Aorta (tissue), 5 donors: ENCODE data around the gene NRCAM. TPM values are rescaled to one million over a fixed set of nuclear protein-coding genes. Genes with fewer than 3 reads are reported as not detected.
"Not testable (repeated sequence)": the region's sequence is repeated elsewhere in the genome, so short reads cannot be mapped to it uniquely, and the experiment has no call there.

Experiments used
- ATAC-seq: fragments of 200-7000 bp; cut with Tn5 transposase; one replicate; pipeline ENCODE4 v1.9.1; 2022; ENCODE audit warnings: moderate library complexity; ENCODE audit not compliant: low FRiP score
- DNase-seq, 2 donors: peaks; one replicate each; pipeline ENCODE4 v3.0.0-alpha.2; 2020
- H3K27ac ChIP-seq, 2 donors: one replicate each; pipeline ENCODE4 v1.5.1; 2013; ENCODE audit warnings: low read length in 2 of 2, mild to moderate bottlenecking in 2 of 2, moderate library complexity in 2 of 2, control low read depth in 1 of 2, inconsistent platforms in 1 of 2, low read depth in 1 of 2
- H3K27me3 ChIP-seq, 2 donors: one replicate each; pipeline ENCODE4 v1.6.1; 2013; ENCODE audit warnings: control low read depth in 1 of 2, low read length in 1 of 2, mild to moderate bottlenecking in 1 of 2, moderate library complexity in 1 of 2; ENCODE audit not compliant: insufficient read depth in 2 of 2, control insufficient read depth in 1 of 2
- H3K36me3 ChIP-seq, 2 donors: one replicate each; pipeline ENCODE4 v1.6.1; 2013; ENCODE audit warnings: control low read depth in 1 of 2, low read length in 1 of 2, mild to moderate bottlenecking in 1 of 2; ENCODE audit not compliant: insufficient read depth in 2 of 2, control insufficient read depth in 1 of 2
- H3K4me1 ChIP-seq, 2 donors: one replicate each; pipeline ENCODE4 v1.6.1; 2013; ENCODE audit warnings: low read length in 2 of 2, control low read depth in 1 of 2, mild to moderate bottlenecking in 1 of 2, moderate library complexity in 1 of 2; ENCODE audit not compliant: insufficient read depth in 2 of 2, control insufficient read depth in 1 of 2
- H3K4me3 ChIP-seq, 2 donors: one replicate each; pipeline ENCODE4 v1.5.1; 2013; ENCODE audit warnings: low read length in 2 of 2, control low read depth in 1 of 2, mild to moderate bottlenecking in 1 of 2
- H3K9me3 ChIP-seq: one replicate; pipeline ENCODE4 v1.6.1; 2013; ENCODE audit warnings: mild to moderate bottlenecking, low read length; ENCODE audit not compliant: control insufficient read depth
- WGBS, 2 donors: extraction: QIAGEN DNeasy Blood & Tissue Kit; methylation state at CpG; one replicate each; pipeline ENCODE4 v1.1.7; 2013; 5-methylcytosine and 5-hydroxymethylcytosine counted together
- intact Hi-C, 2 donors: fragments of 100-400 bp; cut with DNase I; formaldehyde crosslinking; loops; one replicate each; pipeline versions ENCODE4 v1.14.2 to v1.15.0; 2022
- long read RNA-seq, 2 donors: library from polyadenylated mRNA; unstranded; transcript quantifications; one replicate each; pipeline ENCODE4 v2.0.0, GENCODE V29; 2020 to 2021
- polyA plus RNA-seq, 2 donors: library from polyadenylated mRNA; stranded (reverse); fragments of 200-250 nt; gene quantifications; one replicate each; pipeline ENCODE4 v1.2.3, GENCODE V29; 2013
- total RNA-seq, 2 donors: library from RNA; stranded (reverse); fragmentation: NEBNext Ultra II Directional; extraction: Animal tissue kit (Norgen Biotek cat#: 25700); gene quantifications; one replicate each; pipeline ENCODE4 v1.2.1, GENCODE V29; 2021
- donor health status: healthy with polysubstance abuse.
- donor health status: Bipolar disorder and iron deficiency.
- donor health status: DM: no; HTN: no; CAD: no.
- donor health status: DM: no; HTN: no; CAD: no.
- donor health status: DM: yes; HTN: yes; CAD: no.

The NRCAM gene
- total RNA-seq = 1 to 10 TPM in 1 of 2 donors, under 1 TPM in 1; 0.93 to 1.8 TPM
- polyA plus RNA-seq = under 1 TPM; under 0.01 to 0.59 TPM
- long read RNA-seq, donor 1 = 0 reads
- long read RNA-seq, donor 2, partial matches to known transcripts = 1 of 1 reads
- long read RNA-seq, donor 2, other reads (novel, unspliced or antisense) = 0 of 1 reads

DNA sequence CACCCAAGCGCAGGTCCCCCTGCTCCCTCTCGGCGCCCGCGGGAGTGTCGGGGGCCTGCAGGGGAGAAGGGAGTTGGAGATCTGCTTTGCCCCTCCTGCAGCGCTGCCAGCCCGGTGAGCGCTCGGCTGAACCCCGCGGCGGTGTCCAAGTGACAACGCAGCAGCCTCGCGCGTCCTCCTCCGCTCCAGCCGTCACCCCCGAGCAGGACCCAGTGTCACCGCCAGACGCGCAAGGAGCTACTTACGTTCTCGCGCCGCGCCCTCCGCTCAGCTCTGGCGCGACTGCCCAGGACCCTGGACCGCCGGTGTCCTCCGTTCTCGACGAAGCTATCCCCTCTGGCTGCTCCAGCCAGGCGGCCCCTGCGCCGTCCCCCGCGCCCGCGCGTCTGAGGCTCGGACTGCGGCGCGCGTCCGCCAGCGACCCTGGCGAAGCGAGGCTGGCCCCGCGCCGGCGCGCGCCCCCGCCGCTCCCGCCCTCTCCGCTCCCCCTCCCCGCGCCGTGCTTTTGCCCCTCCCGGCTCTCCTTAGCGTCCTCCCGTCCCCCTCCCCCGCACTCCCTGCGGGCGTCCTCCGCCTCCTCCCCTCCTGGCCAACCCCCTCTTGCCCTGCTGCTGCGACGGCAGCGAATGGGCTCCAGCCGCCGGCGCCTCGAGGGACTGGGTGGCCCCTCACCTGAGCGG lies at the start of gene NRCAM:
NRCAM (minus strand) TSS at position 439 of the 680 bp plus-strand sequence. CDS start 216,372 bp downstream, outside the sequence.
- Histone ChIP-seq H3K4me3 (peak within 1 kb of the TSS; percentile 32 to 68), H3K27me3 (no peaks in the 10 kb centered on the region), H3K27ac (no peak within 1 kb of the TSS), H3K36me3 (no peaks in the 10 kb centered on the region), H3K4me1 (no peaks in the 10 kb centered on the region), H3K9me3 (no peaks in the 10 kb centered on the region)
- 0 to 1% methylated on average over 46 to 81 of the region's 81 CpGs for WGBS, 2 donors
- DNase-seq (peak; percentile 44 to 75), ATAC-seq (no peak)
- intact Hi-C loops = loop anchor here in 1 of 2 donors (10.0 kb wide), 1 partner anchor 49 kb away; no protein-coding TSS in a partner anchor

DNA sequence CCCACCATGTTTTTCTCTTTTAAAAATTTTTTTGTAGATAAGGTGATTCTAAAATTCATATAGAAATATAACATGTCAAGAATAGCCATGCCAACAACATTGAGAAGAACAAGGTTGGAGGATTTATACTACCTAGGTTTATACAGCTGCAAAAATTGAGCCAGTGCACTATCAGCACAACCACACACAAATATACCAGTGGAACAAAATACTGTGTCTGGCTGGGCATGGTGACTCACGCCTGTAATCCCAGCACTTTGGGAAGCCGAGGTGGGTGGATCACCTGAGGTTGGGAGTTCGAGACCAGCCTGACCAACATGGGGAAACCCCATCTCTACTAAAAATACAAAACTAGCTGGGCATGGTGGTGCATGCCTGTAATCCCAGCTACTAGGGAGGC lies 48.3 kb upstream of the NRCAM start:
- H3K27me3 ChIP-seq, H3K4me3 ChIP-seq, DNase-seq, H3K4me1 ChIP-seq, H3K9me3 ChIP-seq, H3K36me3 ChIP-seq, ATAC-seq, H3K27ac ChIP-seq: not testable (repeated sequence)
- WGBS, 2 donors = 98 to 99% methylated on average over 3 of the region's 3 CpGs
- intact Hi-C loops = loop anchor here in 1 of 2 donors (10.0 kb wide), 1 partner anchor 50 kb away; the partner anchor contains the start of gene NRCAM

DNA sequence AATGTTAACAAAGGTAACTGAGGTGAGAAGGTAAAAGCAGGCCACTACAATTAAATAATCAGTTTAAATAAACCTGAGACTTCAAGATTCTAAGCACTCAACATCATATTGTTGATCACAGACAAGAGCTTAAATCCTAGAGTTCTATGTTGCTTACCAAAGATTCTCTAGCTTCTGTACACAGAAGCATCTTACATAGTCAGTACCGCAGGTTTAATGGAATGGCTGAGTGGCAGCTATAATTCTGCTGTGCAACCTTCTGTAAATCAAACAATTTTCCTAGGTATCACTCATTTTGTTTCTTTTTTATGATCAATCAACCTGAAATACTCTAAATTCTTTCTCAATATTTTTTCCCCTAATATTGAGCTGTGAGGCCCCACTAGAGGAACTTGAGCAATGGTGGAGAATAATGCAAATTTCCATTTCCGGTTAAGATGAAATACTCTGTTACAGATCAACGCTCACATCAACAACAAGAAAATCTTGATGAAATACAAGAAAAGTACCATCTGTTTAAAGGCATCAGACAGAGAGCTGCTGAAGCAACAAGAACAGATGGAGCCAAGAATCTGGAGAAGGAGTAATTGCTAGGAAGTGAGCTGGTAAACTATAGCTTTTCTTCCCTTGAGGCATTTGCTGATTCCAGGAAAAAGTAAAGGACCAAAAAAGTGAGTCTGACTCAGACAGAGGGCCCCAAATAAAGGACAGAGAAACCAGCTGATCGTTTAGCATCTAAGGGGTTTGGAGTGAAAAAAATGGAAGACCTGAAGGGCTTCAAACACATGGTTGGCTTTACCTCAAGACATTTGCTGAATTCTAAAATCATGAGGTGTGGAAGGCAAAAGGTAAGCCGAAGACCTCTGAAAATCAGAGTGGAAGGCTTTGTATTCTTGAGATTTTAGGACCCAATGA lies 47.1 kb upstream of the NRCAM start:
- Histone ChIP-seq H3K27me3 (no peaks in the 10 kb centered on the region), H3K36me3 (no peaks in the 10 kb centered on the region), H3K9me3 (no peaks in the 10 kb centered on the region), H3K27ac (no peak overlapping the region), H3K4me3 (no peak overlapping the region), H3K4me1 (no peaks in the 10 kb centered on the region)
- intact Hi-C loops = loop anchor here in 1 of 2 donors (10.0 kb wide), 1 partner anchor 49 kb away; the partner anchor contains the start of gene NRCAM
- DNase-seq (no peak), ATAC-seq (no peak)
- WGBS, 2 donors = 81 to 82% methylated on average over 5 of the region's 5 CpGs

DNA sequence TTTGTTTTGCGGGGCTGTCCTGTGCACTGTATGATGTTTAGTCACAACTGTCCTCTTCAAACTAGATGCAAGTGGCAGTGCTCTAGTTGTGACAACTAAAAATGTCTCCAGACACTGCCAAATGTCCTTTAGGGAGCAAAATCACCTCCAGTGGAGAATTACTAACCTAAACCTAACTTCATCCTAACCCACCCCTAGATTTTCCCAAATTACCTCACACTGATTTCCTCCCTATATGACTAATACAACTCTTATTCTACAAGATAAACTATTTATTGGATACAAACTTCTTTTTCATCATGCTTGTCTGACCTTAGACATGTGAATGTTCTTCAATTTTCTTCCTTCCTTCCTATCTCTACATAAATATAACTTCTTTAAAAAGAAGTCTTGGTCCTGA lies 43.3 kb upstream of the NRCAM start:
- H3K36me3 ChIP-seq = no peaks in the 10 kb centered on the region
- H3K9me3 ChIP-seq = no peaks in the 10 kb centered on the region
- H3K4me3 ChIP-seq = no peak overlapping the region
- H3K27ac ChIP-seq = no peak overlapping the region
- H3K27me3 ChIP-seq = no peaks in the 10 kb centered on the region
- WGBS, 2 donors = 61 to 80% methylated on average over 1 of the region's 1 CpG
- intact Hi-C loops = loop anchor here in 1 of 2 donors (5.0 kb wide), 1 partner anchor 317 kb away; no protein-coding TSS in a partner anchor
- no peaks in the 10 kb centered on the region for H3K4me1 ChIP-seq
- ATAC-seq (no peak), DNase-seq (no peak)

DNA sequence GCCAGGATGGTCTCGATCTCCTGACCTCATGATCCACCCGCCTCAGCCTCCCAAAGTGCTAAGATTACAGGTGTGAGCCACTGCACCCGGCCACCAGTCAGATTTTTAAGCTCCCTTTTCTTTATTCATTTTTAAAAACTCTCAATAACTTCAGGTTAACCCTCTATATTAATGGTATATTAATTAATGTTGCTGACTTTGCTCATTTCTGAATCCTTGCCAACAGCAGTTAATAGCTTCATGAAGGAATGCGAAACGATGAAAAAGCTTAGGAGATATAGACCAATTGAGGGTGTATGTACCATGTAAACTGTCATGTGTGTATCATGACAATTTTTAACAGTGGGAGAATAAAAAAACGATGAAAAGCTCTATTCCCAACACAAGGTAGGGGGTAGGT lies 42.2 kb upstream of the NRCAM start:
- Histone ChIP-seq H3K9me3 (no peaks in the 10 kb centered on the region), H3K27ac (no peak overlapping the region), H3K4me1 (no peaks in the 10 kb centered on the region), H3K36me3 (no peaks in the 10 kb centered on the region), H3K4me3 (no peak overlapping the region), H3K27me3 (no peaks in the 10 kb centered on the region)
- DNase-seq (no peak), ATAC-seq (no peak)
- intact Hi-C loops = loop anchor here in 1 of 2 donors (5.0 kb wide), 1 partner anchor 316 kb away; no protein-coding TSS in a partner anchor
- 84 to 92% methylated on average over 6 of the region's 6 CpGs for WGBS, 2 donors

DNA sequence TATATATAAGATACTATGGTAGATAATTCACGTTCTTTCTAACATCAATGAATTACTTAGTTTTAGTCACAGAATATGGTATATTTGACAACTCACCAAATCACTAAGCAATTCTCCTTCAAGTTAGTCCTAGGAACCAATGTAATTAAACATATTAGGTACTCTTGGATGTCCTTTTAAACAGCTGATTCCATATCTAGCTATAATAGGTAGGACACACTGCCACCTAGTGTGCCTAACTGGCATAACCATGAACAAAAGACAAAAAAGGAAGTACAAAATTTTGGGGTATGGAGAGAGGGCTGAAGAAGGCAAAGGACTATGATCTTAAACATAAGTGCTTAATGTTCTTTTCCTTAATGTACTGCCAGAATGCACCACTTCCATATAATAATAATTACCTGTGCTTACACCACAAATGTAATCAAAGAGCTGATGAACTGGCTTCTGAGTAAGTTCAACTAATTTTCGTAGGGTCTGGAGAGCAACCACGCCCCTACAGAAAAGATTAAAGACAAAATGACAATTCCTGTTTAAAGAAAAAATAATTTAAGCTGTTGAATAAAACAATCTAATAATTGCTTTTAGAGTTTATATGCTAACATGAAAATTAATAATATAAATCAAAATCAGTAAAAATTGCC lies 41.0 kb upstream of the NRCAM start:
- Histone ChIP-seq H3K4me3 (no peak overlapping the region), H3K4me1 (no peaks in the 10 kb centered on the region), H3K27ac (no peak overlapping the region), H3K27me3 (no peaks in the 10 kb centered on the region), H3K9me3 (no peaks in the 10 kb centered on the region), H3K36me3 (no peaks in the 10 kb centered on the region)
- ATAC-seq (no peak), DNase-seq (no peak)
- WGBS, 2 donors = 83 to 87% methylated on average over 3 of the region's 3 CpGs
- intact Hi-C loops = loop anchor here (2.0 to 5.0 kb wide), 2 partner anchors 315 to 316 kb away; no protein-coding TSS in a partner anchor

DNA sequence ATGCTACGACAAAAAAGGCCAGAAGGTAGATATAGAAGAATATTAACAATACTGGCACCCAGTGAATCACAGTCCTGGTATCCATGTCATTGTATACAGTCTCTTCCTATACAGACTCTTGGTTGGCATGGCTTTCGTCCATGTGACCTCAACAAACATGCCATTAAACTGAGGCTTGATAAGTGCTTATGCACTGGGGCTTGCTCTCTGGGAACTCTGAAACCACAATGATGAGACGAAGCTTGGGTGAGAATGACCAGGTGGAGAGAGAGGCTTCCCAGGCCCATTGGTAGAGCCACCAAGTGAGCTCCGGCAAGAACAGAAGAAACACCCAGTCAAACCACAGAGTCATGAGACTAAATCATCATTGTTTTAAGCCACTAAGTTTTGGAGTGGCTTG lies 36.5 kb upstream of the NRCAM start:
- Histone ChIP-seq H3K4me1 (no peaks in the 10 kb centered on the region), H3K9me3 (no peaks in the 10 kb centered on the region), H3K27me3 (no peaks in the 10 kb centered on the region), H3K27ac (no peak overlapping the region), H3K36me3 (peaks cover 0 to 2% of the 10 kb centered on the region in 2 donors), H3K4me3 (no peak overlapping the region)
- intact Hi-C loops = no loop called here
- DNase-seq (no peak), ATAC-seq (no peak)
- WGBS, 2 donors = 94 to 97% methylated on average over 4 of the region's 4 CpGs
